H9 (cell line): ENCODE measurements around the gene DIS3L2. TPM values are rescaled to one million over a fixed set of nuclear protein-coding genes. Genes with fewer than 3 reads are reported as not detected.

Experiments
- DNase-seq: peaks from one replicate; pipeline ENCODE4 v3.0.0-alpha.2; 2017
- H2AFZ ChIP-seq: one replicate; pipeline ENCODE4 v1.6.1; 2013; ENCODE audit warnings: mild to moderate bottlenecking, low read length, control low read depth, moderate library complexity
- H2AK5ac ChIP-seq: 2 replicates; pipeline ENCODE4 v1.6.1; 2013; ENCODE audit warnings: low read length, control low read depth, mixed read lengths; ENCODE audit not compliant: insufficient read length
- H2BK120ac ChIP-seq: one replicate; pipeline ENCODE4 v1.6.1; 2013; ENCODE audit warnings: low read depth, mild to moderate bottlenecking, low read length, control low read depth, inconsistent platforms; ENCODE audit not compliant: poor library complexity, severe bottlenecking
- H2BK12ac ChIP-seq: 2 replicates; pipeline ENCODE4 v1.6.1; 2013; ENCODE audit warnings: low read length, control low read depth, mixed read lengths, low read depth; ENCODE audit not compliant: insufficient read length
- H2BK15ac ChIP-seq: 2 replicates; pipeline ENCODE4 v1.6.1; 2013; ENCODE audit warnings: low read depth, low read length, control low read depth
- H2BK20ac ChIP-seq: one replicate; pipeline ENCODE4 v1.6.1; 2013; ENCODE audit warnings: low read depth, mild to moderate bottlenecking, low read length, control low read depth, inconsistent platforms; ENCODE audit not compliant: poor library complexity, severe bottlenecking
- H2BK5ac ChIP-seq: 2 replicates; pipeline ENCODE4 v1.6.1; 2013; ENCODE audit warnings: low read length, control low read depth, mixed read lengths; ENCODE audit not compliant: insufficient read length
- H3K14ac ChIP-seq: 2 replicates; pipeline ENCODE4 v1.6.1; 2013; ENCODE audit warnings: low read length, control low read depth; ENCODE audit not compliant: insufficient read depth
- H3K18ac ChIP-seq: 2 replicates; pipeline ENCODE4 v1.6.1; 2013; ENCODE audit warnings: low read depth, mild to moderate bottlenecking, mixed read lengths, low read length, control low read depth; ENCODE audit not compliant: insufficient read length
- H3K23ac ChIP-seq: 2 replicates; pipeline ENCODE4 v1.6.1; 2013; ENCODE audit warnings: low read length, control low read depth, mixed read lengths, low read depth; ENCODE audit not compliant: insufficient read length
- H3K23me2 ChIP-seq: 2 replicates; pipeline ENCODE4 v1.6.1; 2013; ENCODE audit warnings: low read depth, mild to moderate bottlenecking, mixed read lengths, low read length, control low read depth; ENCODE audit not compliant: insufficient read length, poor library complexity, severe bottlenecking
- H3K27ac ChIP-seq: 2 replicates; pipeline ENCODE4 v1.5.1; 2013; ENCODE audit warnings: low read length, control low read depth, mixed read lengths, low read depth; ENCODE audit not compliant: insufficient read length
- H3K27me3 ChIP-seq: 2 replicates; pipeline ENCODE4 v1.6.1; 2013; ENCODE audit warnings: low read length, control low read depth, inconsistent platforms; ENCODE audit not compliant: insufficient read depth
- H3K4ac ChIP-seq: 2 replicates; pipeline ENCODE4 v1.6.1; 2013; ENCODE audit warnings: low read depth, mild to moderate bottlenecking, control low read depth, inconsistent platforms, low read length, moderate library complexity
- H3K4me1 ChIP-seq: 2 replicates; pipeline ENCODE4 v1.6.1; 2013; ENCODE audit warnings: low read length, control low read depth, inconsistent platforms; ENCODE audit not compliant: insufficient read depth
- H3K4me2 ChIP-seq: 2 replicates; pipeline ENCODE4 v1.6.1; 2013; ENCODE audit warnings: low read length, control low read depth, mixed read lengths; ENCODE audit not compliant: insufficient read length, insufficient read depth
- H3K56ac ChIP-seq: 2 replicates; pipeline ENCODE4 v1.6.1; 2013; ENCODE audit warnings: low read depth, mild to moderate bottlenecking, mixed read lengths, low read length, control low read depth; ENCODE audit not compliant: insufficient read length
- H3K79me1 ChIP-seq: 2 replicates; pipeline ENCODE4 v1.6.1; 2013; ENCODE audit warnings: low read depth, mild to moderate bottlenecking, moderate library complexity, low read length, control low read depth, inconsistent platforms; ENCODE audit not compliant: insufficient read depth, poor library complexity, severe bottlenecking
- H3K79me2 ChIP-seq: 2 replicates; pipeline ENCODE4 v1.6.1; 2013; ENCODE audit warnings: low read length, control low read depth, inconsistent platforms; ENCODE audit not compliant: insufficient read depth
- H3K9ac ChIP-seq: 2 replicates; pipeline ENCODE4 v1.6.1; 2013; ENCODE audit warnings: low read length, control low read depth, mixed read lengths; ENCODE audit not compliant: insufficient read length; ENCODE audit errors: extremely low read depth
- H3K9me3 ChIP-seq: one replicate; pipeline ENCODE4 v1.6.1; 2013; ENCODE audit warnings: low read depth, low read length, inconsistent platforms; ENCODE audit not compliant: control insufficient read depth
- H3T11ph ChIP-seq: one replicate; pipeline ENCODE4 v1.6.1; 2013; ENCODE audit warnings: mild to moderate bottlenecking, low read length, control low read depth, inconsistent platforms
- H4K20me1 ChIP-seq: one replicate; pipeline ENCODE4 v1.6.1; 2013; ENCODE audit not compliant: control insufficient read depth, insufficient read length, insufficient read depth
- H4K5ac ChIP-seq: 2 replicates; pipeline ENCODE4 v1.6.1; 2013; ENCODE audit warnings: low read depth, mild to moderate bottlenecking, mixed read lengths, low read length, control low read depth; ENCODE audit not compliant: insufficient read length
- H4K8ac ChIP-seq: replicated peaks from 2 replicates; pipeline ENCODE4 v1.6.1; 2013; ENCODE audit warnings: low read length, control low read depth, mixed read lengths, low read depth; ENCODE audit not compliant: insufficient read length
- H4K91ac ChIP-seq: 2 replicates; pipeline ENCODE4 v1.6.1; 2013; ENCODE audit warnings: low read depth, mild to moderate bottlenecking, moderate library complexity, mixed read lengths, low read length, control low read depth; ENCODE audit not compliant: insufficient read length
- H3K27ac Mint-ChIP-seq, 3 experiments: 2 replicates in 2 of 3; 3 replicates in 1 of 3; pipeline ENCODE4 v1.8.0; 2020 to 2021; ENCODE audit warnings: mixed read lengths in 3 of 3, mild to moderate bottlenecking in 1 of 3, moderate library complexity in 1 of 3
- H3K27me3 Mint-ChIP-seq: 2 replicates; pipeline ENCODE4 v1.8.0; 2021; ENCODE audit warnings: low read depth, mild to moderate bottlenecking, moderate library complexity, mixed read lengths
- H3K36me3 Mint-ChIP-seq, 3 experiments: 2 replicates in 2 of 3; 3 replicates in 1 of 3; pipeline ENCODE4 v1.8.0; 2020 to 2021; ENCODE audit warnings: low read depth in 3 of 3, mixed read lengths in 3 of 3; ENCODE audit not compliant: insufficient read depth in 1 of 3
- H3K4me1 Mint-ChIP-seq, 2 experiments: 2 replicates each; pipeline ENCODE4 v1.8.0; 2020; ENCODE audit warnings: mixed read lengths in 2 of 2
- H3K4me3 Mint-ChIP-seq, 2 experiments: 2 replicates in 1 of 2; 3 replicates in 1 of 2; pipeline ENCODE4 v1.8.0; 2020 to 2021; ENCODE audit warnings: mild to moderate bottlenecking in 2 of 2, mixed read lengths in 2 of 2, moderate library complexity in 1 of 2
- H3K9me3 Mint-ChIP-seq, 2 experiments: 2 replicates in 1 of 2; 3 replicates in 1 of 2; pipeline ENCODE4 v1.8.0; 2020; ENCODE audit warnings: mild to moderate bottlenecking in 2 of 2, mixed read lengths in 2 of 2, moderate library complexity in 1 of 2
- WGBS: extraction: QIAGEN DNeasy Blood & Tissue Kit; methylation state at CpG from one replicate; pipeline ENCODE4 v1.1.7; 2013; ENCODE audit warnings: missing lambda C conversion rate, low lambda C conversion rate, mixed read lengths; ENCODE audit not compliant: insufficient read length; ENCODE audit errors: extremely low coverage; 5-methylcytosine and 5-hydroxymethylcytosine counted together
- total RNA-seq: library from RNA; stranded (reverse); gene quantifications from 2 replicates; pipeline ENCODE4 v1.2.1, GENCODE V29; 2021
- TF ChIP-seq, protein P1 (sequence below): fragments of 200-600 bp; sonication (generic); conservative IDR thresholded peaks from 3 replicates; pipeline ENCODE4 v1.8.0; 2021; ENCODE audit warnings: antibody characterized with exemption, mild to moderate bottlenecking

Gene DIS3L2
- total RNA-seq, 1 experiment from 2014 or later: 28.1 TPM

DNA sequence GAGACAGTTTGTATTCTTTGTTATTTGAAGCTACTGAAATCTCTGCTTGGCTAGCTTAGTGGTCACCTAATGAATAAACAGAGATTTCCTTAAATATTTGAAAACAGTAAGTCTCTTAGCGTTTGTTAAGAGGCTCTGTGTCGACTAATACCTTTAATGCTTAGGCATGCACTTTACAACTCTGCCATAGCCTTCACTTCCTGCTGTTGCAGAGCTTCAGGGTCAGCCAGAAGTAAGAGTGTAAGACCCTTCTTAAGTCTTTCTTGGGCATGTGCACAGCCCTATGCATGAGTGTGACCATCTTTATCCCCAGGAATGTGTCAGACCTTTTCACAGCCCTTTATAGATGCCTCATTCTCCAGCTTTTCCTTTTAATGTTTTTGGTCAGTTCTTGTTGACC lies 221.8 kb downstream of the DIS3L2 start:
- H4K91ac ChIP-seq: no peak overlapping the region

More for the DNA sequence above, 221.8 kb downstream of the DIS3L2 start:
- Histone ChIP-seq H3K23me2 (no peaks in the 10 kb centered on the region), H3T11ph (no peak overlapping the region), H3K27me3 (no peaks in the 10 kb centered on the region), H2AK5ac (no peak overlapping the region), H2BK20ac (no peak overlapping the region), H2AFZ (no peak overlapping the region), H3K9me3 (no peaks in the 10 kb centered on the region), H3K23ac (no peak overlapping the region), H3K4ac (no peak overlapping the region), H3K79me2 (no peaks in the 10 kb centered on the region), H2BK120ac (no peak overlapping the region), H3K18ac (no peak overlapping the region), H4K8ac (no peak overlapping the region), H2BK15ac (no peak overlapping the region), H4K5ac (no peak overlapping the region), H2BK12ac (no peak overlapping the region), H3K4me1 (no peaks in the 10 kb centered on the region), H3K4me2 (no peak overlapping the region), H2BK5ac (no peak overlapping the region), H3K9ac (no peak overlapping the region), H3K79me1 (no peaks in the 10 kb centered on the region), H3K56ac (no peak overlapping the region), H3K27ac (no peak overlapping the region), H4K20me1 (no peaks in the 10 kb centered on the region), H3K14ac (no peak overlapping the region)
- TF ChIP-seq, protein P1, sequence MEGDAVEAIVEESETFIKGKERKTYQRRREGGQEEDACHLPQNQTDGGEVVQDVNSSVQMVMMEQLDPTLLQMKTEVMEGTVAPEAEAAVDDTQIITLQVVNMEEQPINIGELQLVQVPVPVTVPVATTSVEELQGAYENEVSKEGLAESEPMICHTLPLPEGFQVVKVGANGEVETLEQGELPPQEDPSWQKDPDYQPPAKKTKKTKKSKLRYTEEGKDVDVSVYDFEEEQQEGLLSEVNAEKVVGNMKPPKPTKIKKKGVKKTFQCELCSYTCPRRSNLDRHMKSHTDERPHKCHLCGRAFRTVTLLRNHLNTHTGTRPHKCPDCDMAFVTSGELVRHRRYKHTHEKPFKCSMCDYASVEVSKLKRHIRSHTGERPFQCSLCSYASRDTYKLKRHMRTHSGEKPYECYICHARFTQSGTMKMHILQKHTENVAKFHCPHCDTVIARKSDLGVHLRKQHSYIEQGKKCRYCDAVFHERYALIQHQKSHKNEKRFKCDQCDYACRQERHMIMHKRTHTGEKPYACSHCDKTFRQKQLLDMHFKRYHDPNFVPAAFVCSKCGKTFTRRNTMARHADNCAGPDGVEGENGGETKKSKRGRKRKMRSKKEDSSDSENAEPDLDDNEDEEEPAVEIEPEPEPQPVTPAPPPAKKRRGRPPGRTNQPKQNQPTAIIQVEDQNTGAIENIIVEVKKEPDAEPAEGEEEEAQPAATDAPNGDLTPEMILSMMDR: no peak
- no peak for DNase-seq
- no peaks in the 10 kb centered on the region for H3K27me3 Mint-ChIP-seq
- H3K4me3 Mint-ChIP-seq: no peak overlapping the region
- peaks cover 4 to 6% of the 10 kb centered on the region in 2 experiments; a peak in 3 of 5 replicates for H3K9me3 Mint-ChIP-seq
- H3K4me1 Mint-ChIP-seq: peaks cover 0 to 8% of the 10 kb centered on the region in 2 experiments; a peak in 3 of 4 replicates
- H3K36me3 Mint-ChIP-seq: peaks cover 0 to 15% (median 5%) of the 10 kb centered on the region in 3 experiments; a peak in 4 of 7 replicates
- no CpG with 5 or more reads among the region's 2 CpGs for WGBS
- H3K27ac Mint-ChIP-seq: no peak overlapping the region
